ENCODE data around the gene PAX5.
A peak's percentile ranks its signal among the peaks of the same experiment; 100 is the strongest.

PAX5 gene

GRCh38 chr9:36793277-36793676, 240.8 kb downstream of the PAX5 start:
- DNase-seq: no peak

- no peak for DNase-seq
Measured at GRCh38 chr9:36791222-36791950, 242.7 kb downstream of the PAX5 start.

- no peak for DNase-seq
Measured at GRCh38 chr9:36789886-36790285, 244.2 kb downstream of the PAX5 start.

- DNase-seq: peak; percentile 46
Measured at GRCh38 chr9:36788534-36788933, 245.5 kb downstream of the PAX5 start.

GRCh38 chr9:36787709-36788108, 246.4 kb downstream of the PAX5 start:
- no peak for DNase-seq
